Measurements from ENCODE around the gene AACS. TPM values are rescaled to one million over a fixed set of nuclear protein-coding genes. Genes with fewer than 3 reads are reported as not detected.

AACS gene
- total and polyA plus RNA-seq, 4 donors = 3.4 to 13.6 (median 7.3) TPM

GRCh38 chr12:125172231-125172850, 107.1 kb downstream of the AACS start:
- no peak overlapping the region for H3K4me3 ChIP-seq (ENCODE audit: low read depth in 1 of 3, low read length in 3 of 3)
- H3K9ac ChIP-seq (ENCODE audit: low read depth in 1 of 2, low read length in 2 of 2) = no peak overlapping the region
- H3K27me3 ChIP-seq (ENCODE audit: control insufficient read depth in 4 of 4, insufficient read depth in 4 of 4, low read length in 3 of 4) = peaks cover 0 to 8% (median 0%) of the 10 kb centered on the region in 4 donors
- WGBS = 81% methylated on average over 9 of the region's 9 CpGs
- peaks cover 0 to 3% (median 0%) of the 10 kb centered on the region in 4 donors for H3K9me3 ChIP-seq (ENCODE audit: control insufficient read depth in 4 of 4, low read length in 3 of 4)
- no peak for TF ChIP-seq HNF4G (IDR thresholded peaks at IDR 0.05)
- TF ChIP-seq, protein P1, sequence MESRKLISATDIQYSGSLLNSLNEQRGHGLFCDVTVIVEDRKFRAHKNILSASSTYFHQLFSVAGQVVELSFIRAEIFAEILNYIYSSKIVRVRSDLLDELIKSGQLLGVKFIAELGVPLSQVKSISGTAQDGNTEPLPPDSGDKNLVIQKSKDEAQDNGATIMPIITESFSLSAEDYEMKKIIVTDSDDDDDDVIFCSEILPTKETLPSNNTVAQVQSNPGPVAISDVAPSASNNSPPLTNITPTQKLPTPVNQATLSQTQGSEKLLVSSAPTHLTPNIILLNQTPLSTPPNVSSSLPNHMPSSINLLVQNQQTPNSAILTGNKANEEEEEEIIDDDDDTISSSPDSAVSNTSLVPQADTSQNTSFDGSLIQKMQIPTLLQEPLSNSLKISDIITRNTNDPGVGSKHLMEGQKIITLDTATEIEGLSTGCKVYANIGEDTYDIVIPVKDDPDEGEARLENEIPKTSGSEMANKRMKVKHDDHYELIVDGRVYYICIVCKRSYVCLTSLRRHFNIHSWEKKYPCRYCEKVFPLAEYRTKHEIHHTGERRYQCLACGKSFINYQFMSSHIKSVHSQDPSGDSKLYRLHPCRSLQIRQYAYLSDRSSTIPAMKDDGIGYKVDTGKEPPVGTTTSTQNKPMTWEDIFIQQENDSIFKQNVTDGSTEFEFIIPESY (IDR thresholded peaks at IDR 0.05) = no peak
- TF ChIP-seq RAD21 (IDR thresholded peaks at IDR 0.05) = no peak
- no peak for TF ChIP-seq FOXA1 (IDR thresholded peaks at IDR 0.05)
- TF ChIP-seq RXRA (IDR thresholded peaks at IDR 0.05) = no peak
- no peaks in the 10 kb centered on the region for H3K4me1 ChIP-seq (ENCODE audit: control insufficient read depth in 4 of 4, insufficient read depth in 4 of 4, low read length in 3 of 4)
- H3K27ac ChIP-seq (ENCODE audit: low read depth in 1 of 2, low read length in 2 of 2) = no peak overlapping the region
- no peak for DNase-seq (ENCODE audit: low spot score)
- H3K36me3 ChIP-seq (ENCODE audit: control insufficient read depth in 4 of 4, insufficient read depth in 3 of 4, low read depth in 1 of 4, low read length in 3 of 4) = no peaks in the 10 kb centered on the region

DNA sequence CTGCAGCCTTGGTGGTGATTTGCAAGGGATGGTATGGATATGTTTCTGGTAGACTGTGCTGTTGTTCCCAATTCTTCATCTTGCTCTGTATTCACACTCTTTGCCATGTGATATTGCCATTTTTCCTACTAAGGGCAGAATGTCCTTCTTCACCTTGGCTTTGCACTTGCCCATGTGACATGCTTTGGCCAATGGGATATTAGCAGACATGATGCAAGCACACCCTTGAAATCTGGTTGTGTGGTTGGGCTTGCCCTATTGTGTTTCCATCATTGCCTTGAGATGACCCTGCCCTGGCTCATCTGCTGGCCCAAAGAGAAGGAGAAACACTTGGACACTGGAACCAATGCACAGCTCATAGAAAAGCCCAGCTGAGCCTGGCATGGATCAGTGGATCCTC, 110.3 kb downstream of the AACS start:
- no peak for DNase-seq (ENCODE audit: low spot score)
- TF ChIP-seq, protein P2, sequence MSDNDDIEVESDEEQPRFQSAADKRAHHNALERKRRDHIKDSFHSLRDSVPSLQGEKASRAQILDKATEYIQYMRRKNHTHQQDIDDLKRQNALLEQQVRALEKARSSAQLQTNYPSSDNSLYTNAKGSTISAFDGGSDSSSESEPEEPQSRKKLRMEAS (IDR thresholded peaks at IDR 0.05) = no peak
- TF ChIP-seq JUND (IDR thresholded peaks at IDR 0.05) (no peak), HNF4G (IDR thresholded peaks at IDR 0.05) (no peak)
- H3K27ac ChIP-seq (ENCODE audit: low read depth in 1 of 2, low read length in 2 of 2) = no peak overlapping the region
- no peaks in the 10 kb centered on the region for H3K4me1 ChIP-seq (ENCODE audit: control insufficient read depth in 4 of 4, insufficient read depth in 4 of 4, low read length in 3 of 4)
- no peaks in the 10 kb centered on the region for H3K36me3 ChIP-seq (ENCODE audit: control insufficient read depth in 4 of 4, insufficient read depth in 3 of 4, low read depth in 1 of 4, low read length in 3 of 4)
- H3K9me3 ChIP-seq (ENCODE audit: control insufficient read depth in 4 of 4, low read length in 3 of 4) = peaks cover 0 to 3% (median 0%) of the 10 kb centered on the region in 4 donors
- no peak overlapping the region for H3K9ac ChIP-seq (ENCODE audit: low read depth in 1 of 2, low read length in 2 of 2)
- no peak overlapping the region for H3K4me3 ChIP-seq (ENCODE audit: low read depth in 1 of 3, low read length in 3 of 3)
- H3K27me3 ChIP-seq (ENCODE audit: control insufficient read depth in 4 of 4, insufficient read depth in 4 of 4, low read length in 3 of 4) = peaks cover 0 to 7% (median 0%) of the 10 kb centered on the region in 4 donors

- 73% methylated on average over 2 of the region's 2 CpGs for WGBS
Observed at GRCh38 chr12:125178222-125178621, 113.0 kb downstream of the AACS start.

More at GRCh38 chr12:125178222-125178621, 113.0 kb downstream of the AACS start:
- no peak for TF ChIP-seq TAF1 (conservative IDR thresholded peaks at IDR 0.05)
- TF ChIP-seq REST (IDR thresholded peaks at IDR 0.05) = no peak
- no peak for TF ChIP-seq FOXA1 (IDR thresholded peaks at IDR 0.05)
- no peak for TF ChIP-seq HNF4G (IDR thresholded peaks at IDR 0.05)
- TF ChIP-seq HNF4A (conservative IDR thresholded peaks at IDR 0.05) = no peak
- TF ChIP-seq JUND (IDR thresholded peaks at IDR 0.05) = no peak
- no peak for TF ChIP-seq EGR1 (IDR thresholded peaks at IDR 0.05; ENCODE audit: low read depth in 2 of 2)
- TF ChIP-seq GABPA (IDR thresholded peaks at IDR 0.05 in 1 of 2, conservative IDR thresholded peaks at IDR 0.05 in 1 of 2) = no peak
- no peak for TF ChIP-seq SP1 (IDR thresholded peaks at IDR 0.05)
- TF ChIP-seq RAD21 (IDR thresholded peaks at IDR 0.05) = no peak
- TF ChIP-seq FOXA2 (IDR thresholded peaks at IDR 0.05) = no peak
- TF ChIP-seq, protein P2 (IDR thresholded peaks at IDR 0.05) = no peak
- Histone ChIP-seq H3K9me3 (ENCODE audit: control insufficient read depth in 4 of 4, low read length in 3 of 4) (peaks cover 0 to 3% (median 0%) of the 10 kb centered on the region in 4 donors), H3K4me1 (ENCODE audit: control insufficient read depth in 4 of 4, insufficient read depth in 4 of 4, low read length in 3 of 4) (peaks cover 0 to 3% (median under 1%) of the 10 kb centered on the region in 4 donors), H3K4me3 (ENCODE audit: low read depth in 1 of 3, low read length in 3 of 3) (no peak overlapping the region), H3K27ac (ENCODE audit: low read depth in 1 of 2, low read length in 2 of 2) (no peak overlapping the region), H3K27me3 (ENCODE audit: control insufficient read depth in 4 of 4, insufficient read depth in 4 of 4, low read length in 3 of 4) (peaks cover 0 to 7% (median 0%) of the 10 kb centered on the region in 4 donors), H3K36me3 (ENCODE audit: control insufficient read depth in 4 of 4, insufficient read depth in 3 of 4, low read depth in 1 of 4, low read length in 3 of 4) (no peaks in the 10 kb centered on the region), H3K9ac (ENCODE audit: low read depth in 1 of 2, low read length in 2 of 2) (no peak overlapping the region)
- DNase-seq (ENCODE audit: low spot score) = no peak
